GM19438 (cell line): ENCODE results near the gene TMEM53.

Experiments
- ATAC-seq: cut with Tn5 transposase; IDR thresholded peaks from one replicate; pipeline ENCODE4 v1.9.1; 2021; ENCODE audit warnings: low read depth; ENCODE audit not compliant: unreplicated experiment

Gene TMEM53

DNA sequence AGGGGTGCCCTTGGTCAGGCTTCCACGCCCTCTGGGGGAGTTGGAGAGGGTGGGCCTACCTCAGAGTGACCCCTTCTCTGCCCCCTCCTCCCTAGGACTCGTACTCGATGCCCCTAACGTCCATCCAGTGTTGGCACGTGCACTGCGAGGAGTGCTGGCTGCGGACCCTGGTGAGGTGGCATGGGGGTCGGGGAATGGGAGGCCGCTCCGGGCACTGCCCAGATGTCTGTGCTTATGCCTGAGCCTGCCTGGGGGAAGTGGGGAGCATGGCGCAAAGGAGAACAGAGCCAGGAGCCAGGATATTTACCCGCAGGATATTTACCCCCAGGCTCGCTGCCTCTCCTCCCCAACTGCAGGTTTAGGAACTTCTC, 24.5 kb downstream of the TMEM53 start:
- ATAC-seq = no peak

DNA sequence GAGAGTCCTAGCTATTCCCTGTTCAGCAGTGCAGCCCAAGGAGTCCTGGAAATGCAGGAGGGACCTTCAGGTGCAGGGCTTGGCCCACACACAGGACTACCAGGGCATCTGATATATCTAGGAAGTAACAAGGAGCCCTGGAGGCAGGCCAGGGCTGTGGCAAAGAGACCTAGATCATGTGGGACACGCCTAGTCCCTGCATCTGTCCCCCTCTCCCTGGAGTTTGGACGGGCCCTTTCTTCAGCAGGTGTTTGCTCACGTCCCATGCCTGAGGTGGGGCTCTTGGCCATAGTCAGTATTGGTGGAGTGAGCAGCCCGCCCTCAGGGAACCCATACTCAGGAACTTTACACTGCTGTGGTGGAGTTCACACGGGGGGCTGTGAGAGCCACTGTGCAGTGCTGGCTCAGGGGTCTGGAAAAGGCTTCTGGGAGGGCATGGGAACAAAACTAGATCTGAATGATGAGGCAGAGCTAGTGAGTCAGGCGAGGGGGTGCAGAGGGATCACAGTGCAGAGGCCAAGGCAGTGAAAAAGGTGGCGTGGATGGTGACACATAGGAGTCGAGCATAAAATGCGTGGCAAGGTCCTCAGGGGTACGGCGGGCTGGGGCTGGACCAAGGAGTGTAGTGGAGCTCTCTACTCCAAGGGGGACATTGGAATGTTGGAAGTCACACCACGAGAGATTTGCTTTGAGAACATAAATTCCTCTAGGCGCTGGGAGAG, 25.6 kb downstream of the TMEM53 start:
- no peak for ATAC-seq

DNA sequence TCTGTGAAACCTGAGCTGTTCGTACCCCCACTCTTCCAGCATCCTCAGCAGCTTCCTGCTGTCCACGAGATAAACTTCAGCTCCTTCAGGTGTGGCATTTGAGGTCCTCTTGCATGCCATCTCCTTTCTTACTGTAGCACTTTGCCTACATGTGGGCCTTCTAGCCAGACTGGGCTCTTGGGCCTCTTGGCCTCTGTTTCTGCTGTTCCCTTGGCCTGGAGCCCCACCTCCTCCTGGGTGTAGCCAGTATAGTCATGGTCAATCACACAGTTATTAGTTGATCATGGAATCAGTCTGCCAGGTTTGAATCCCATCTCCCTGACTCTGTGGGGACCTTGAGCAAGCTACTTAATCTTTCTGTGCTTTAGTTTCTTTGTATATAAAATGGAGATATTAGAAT, 26.4 kb downstream of the TMEM53 start:
- no peak for ATAC-seq

DNA sequence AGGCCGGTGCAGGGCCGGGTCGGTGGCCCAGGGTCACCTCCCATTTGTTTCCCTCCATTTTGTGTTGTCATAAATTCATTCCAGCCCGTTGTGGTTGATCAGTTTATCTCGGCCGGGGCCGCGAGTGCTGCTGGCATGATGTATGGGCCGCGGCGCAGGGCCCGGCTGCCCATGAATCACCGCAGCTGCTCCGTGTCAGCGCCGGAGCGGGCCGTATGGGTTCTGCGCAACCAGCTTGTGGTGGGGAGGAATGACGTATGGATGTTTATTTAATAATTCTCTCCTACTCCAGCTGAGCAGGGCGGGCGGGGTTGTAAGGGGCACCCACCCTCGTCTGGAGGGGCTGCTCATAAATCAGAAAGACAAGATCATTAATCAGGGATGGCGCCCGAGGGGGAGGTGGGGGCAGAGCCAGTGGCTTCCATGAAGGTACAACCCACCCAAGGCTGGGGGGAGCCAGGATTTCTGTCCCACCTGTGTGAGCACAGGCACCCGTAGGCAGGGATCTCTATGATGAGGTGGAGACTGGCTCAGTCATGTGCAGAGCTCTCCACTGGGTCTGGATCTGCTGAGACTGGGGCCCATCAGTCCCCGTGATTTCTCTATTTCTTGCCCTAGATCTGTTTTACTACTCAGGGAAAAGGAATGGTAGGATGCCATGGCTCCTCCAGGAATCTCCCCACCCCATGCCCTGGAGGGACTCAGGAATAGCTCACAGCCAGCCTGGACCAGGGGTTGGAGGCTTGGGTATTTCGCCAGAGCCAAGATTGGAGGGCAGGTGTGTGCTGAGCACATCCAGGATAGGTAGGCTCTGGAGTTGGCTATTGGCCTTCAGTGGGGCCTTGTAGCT, 27.8 kb downstream of the TMEM53 start:
- ATAC-seq = no peak

DNA sequence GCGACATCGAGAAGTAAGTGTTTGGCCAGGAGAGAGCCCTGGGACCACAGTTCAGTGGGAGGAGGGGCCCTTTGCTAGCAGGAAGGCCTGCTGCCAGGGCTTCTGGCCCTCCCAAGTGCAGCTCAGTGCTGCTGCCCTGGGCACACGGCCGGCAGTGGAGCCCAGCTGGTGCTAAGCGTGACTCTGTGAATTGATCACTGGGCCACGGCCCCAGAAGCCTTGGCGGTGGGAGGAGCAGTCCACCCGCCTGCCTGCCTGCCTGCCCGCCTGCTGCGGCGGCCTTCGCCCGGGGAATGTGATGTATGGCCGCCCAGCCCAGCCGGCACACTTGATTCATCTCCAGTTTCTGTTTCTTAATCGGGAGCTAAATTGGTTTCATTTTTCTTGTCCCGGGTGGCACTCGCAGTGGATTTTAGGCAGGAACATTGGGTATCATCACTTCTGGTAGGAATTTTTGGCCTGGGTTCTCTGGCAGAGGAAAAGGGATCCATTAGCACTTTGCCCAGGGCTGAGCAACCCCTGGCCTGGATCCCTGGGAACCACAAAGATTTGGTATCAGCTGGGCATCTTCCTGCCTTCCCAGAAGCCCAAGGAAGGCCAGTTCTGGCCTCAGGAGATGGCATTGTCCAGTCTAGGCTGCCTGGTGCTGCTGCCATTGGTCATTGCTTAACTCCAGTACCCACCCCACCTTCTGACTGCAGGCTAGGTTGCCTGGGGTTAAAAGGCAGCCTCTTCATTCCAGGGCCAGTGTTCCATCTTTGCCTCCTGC, 28.6 kb downstream of the TMEM53 start:
- ATAC-seq = no peak

DNA sequence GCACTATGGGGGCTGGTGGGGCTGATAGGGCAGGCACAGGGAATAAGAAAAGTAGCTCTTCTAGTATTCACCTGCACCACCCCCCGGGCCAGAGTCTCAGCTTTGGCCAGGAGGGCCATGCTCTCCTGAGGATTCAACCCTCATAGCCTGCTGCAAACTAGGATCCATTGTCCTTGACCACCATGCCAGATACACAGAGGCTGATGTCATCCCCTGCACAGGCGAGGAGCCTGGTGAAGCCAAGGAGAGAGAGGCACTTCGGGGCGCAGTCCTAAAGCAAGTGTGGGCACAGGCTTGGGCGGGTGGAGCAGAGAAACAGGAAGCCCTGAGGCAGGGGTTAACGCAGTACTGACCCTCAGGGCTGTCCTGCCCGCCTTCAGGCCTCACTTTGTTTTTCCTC, 29.5 kb downstream of the TMEM53 start:
- no peak for ATAC-seq

DNA sequence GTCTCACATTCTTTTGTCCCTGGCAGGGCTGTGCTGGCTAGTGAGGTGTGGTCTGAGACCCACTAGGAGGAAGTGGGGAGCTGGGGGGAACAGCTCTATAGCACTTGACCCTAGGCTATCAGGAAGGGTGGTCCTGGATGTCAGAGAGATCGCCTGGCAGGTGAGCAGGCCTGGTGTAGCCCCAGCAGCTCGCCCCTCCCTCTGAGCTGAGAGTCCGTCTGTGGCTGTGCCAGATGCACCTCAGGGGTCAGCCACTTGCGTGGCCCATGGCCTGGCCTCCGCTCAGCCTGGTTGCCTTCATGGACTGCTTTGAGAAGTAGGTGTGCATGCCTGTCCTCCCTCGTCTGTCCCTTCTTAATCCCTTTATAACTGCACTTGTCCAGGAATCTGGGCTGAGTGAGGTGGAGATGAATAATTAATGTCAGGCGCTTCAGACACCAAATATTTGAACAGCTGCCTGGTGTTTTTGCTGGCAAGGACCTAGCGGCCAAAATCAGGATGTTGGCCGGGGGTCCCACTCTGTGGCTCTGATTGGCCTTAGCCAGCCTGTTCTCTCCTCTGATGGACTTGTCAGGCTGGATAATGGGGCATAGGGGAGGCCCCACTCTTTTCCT, 30.5 kb downstream of the TMEM53 start:
- ATAC-seq = no peak

DNA sequence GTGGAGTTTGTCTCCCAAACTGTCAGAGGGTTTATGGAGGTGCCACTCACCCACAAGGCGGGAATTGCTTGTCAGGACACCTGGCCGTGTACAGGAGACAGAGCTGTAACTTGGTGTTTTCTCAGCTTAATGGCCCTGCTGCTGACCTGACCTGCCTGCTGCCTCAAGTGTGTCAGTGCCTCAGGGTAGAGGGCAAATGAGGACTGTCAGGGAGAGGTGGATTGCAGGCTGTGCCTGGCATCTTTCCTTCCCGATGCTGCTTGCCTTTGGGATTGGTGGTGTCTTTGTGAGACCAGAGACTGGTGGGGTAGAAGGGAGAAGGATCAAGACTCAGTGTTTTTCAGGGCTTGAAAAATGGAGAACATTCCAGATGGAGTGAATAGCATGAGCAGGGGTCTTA, 31.4 kb downstream of the TMEM53 start:
- ATAC-seq = no peak

DNA sequence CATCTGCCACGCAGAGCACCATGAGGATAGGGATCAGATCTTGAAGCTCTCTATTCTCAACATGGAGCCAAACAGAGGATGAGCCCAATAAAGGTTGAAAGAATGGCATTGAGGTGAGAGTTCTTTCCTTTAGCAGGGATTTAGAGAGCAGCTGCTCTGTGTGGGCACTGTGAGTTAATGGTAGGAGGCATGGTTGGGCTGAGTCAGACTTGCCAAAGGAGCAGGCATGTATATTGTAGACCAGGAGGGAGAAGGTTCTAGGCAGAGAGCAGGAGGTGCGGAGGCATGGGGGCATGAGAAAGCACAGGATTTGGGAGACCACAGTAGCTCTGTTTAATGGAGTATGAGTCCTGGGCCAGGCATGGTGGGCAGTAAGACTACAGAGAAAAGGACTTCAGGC, 32.0 kb downstream of the TMEM53 start:
- no peak for ATAC-seq

DNA sequence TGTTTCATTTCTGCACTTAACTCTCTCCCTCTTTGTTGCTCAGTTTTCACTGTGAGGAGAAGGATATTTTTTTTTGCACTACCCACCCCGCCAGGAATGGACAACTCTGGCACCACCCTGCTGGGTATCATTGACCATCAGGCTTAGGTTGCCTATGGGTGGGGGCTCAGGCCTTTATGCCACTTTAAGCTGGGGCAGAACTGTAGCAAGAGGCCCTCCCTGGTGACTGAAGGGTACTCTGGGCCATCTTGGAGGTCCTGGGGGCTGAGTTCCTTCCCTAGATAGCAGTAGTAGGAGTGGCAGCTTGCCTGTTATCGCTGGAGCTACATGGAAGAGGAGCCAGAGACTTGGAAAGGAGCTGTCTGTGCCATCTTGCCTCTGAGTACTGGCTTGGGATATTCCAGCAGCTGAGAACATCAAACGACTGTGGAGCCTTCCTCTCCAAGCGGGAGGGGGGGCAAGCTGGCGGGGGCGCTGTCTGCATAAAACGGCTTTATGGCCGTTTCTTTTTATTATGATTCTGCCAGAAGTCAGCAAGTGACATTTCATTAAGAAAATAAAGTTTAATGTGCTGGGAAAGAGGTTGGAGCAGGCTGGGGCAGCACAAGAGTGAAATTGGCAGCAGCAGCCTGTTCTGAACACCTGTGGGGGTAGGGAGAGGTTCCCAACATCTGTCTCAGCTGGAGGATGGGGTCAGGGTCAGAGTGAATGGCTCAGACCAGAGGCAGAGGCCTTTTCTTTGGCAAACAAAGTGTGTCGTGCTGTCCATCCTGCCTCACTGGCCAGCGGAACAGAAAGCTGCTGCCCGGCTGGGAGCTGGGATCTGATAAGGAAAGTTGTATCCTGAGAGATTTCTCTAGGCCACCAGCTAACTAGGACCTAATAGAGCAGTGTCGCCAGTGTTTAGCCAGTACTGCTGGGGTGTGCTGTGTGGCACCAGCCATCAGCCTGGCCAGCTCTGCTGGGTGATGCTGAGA, 32.9 kb downstream of the TMEM53 start:
- no peak for ATAC-seq

DNA sequence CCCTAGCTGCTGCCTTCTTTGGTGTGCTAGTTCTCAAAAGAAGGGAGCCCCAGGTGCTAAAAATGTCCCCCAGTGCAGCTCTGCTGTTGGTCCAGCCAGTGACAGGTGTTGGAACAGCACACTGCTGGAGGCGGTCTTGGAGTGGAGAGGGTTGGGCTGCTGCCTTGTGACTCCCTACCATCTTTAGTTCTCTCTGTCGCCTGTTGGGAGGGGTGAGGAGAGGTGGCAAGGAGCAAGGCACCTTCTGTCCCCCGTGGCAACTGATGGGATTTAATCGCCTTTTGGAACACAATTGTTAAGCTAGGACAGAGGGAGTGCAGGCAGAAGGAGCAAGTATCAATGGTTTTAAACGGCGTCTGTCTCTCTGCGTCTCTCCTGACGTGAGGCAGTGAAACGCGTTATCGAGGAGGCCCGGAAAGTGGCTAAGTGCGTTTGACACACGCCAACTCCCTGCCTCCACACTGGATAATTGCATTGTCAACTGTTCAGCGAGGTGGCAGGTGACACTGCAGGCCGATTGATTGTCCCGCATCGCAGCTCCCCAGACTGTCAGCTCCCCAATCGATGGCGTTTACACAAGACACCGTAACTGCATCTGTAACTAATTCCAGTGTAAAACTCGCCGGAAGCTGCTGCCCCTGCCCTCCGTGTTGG, 34.0 kb downstream of the TMEM53 start:
- ATAC-seq = no peak

DNA sequence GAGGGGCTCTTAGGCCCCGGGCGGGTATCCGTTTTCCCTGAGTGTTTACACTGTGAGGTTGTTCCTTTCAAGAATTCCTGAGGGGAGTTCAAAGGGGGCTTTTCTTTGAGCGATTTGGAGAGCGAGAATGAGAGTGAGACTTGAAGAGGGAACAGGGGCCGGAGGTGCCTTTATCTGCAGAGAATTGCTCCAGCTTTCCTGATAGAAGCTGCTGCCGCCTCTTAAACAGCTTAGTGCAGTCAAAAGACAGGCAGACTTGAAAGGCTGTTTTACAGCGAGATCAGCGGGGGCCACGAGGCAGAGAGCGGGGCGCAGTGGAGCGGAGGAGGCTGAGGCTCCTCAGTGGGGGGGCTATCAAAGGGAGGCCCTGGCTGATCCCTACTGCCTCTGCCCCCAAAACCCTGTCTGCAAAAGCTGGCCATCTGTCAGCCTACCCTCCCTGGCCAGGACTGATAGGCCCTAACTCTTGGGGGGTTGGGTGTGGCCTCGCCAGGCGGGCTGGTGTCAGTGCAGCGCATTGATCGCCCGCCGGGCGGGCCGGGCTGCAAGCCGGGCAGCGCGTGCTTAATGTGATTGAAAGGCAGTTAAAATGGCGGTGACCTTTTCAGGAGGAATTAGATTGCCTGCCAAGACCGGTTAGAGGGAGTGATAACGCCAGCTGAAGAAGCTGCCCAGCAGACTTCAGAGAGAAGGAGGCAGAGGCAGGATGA, 36.4 kb downstream of the TMEM53 start:
- no peak for ATAC-seq

DNA sequence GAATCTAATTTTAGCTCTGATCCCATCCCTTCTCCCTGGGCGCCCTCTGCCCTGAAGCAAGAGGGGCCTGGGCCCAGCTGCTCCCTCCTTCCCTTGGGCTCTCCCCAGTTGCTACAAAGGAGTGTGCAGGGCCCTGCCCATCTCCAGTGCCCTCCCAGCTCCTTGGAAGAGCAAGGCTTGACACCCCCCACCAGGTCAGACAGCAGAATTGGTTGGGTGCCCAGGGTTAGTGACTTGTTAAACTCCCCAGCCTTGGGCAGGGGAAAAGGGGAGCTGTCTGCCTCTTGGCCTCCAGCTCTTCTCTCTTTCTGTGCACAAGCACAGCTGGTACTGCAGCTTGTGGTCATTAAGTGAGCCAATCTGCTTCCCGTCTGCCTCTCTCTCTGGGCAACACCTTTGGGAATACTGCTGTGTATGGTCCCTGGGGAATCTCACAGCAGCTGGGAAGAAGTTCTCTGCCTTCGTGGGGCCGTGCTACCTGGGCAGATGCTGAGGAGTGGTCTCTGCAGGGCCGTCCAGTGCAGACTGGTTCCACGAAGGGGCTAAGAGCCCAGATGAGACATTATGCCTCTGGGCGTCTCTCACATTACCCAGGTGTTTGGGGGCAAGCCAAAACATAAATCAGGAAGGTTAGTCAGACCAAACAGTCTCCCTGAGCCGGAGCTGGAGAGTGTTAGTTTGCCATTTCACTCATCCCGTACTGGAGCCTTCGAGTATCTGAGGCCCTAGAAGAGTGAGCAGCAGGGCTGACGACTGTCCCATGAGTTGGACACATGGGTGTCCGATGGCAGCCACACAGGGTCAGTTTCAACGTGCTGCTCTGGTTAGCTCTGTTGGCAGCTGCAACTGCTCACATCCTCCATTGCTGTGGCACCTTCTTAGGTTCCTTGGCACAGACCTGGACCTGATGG, 37.3 kb downstream of the TMEM53 start:
- ATAC-seq = no peak

DNA sequence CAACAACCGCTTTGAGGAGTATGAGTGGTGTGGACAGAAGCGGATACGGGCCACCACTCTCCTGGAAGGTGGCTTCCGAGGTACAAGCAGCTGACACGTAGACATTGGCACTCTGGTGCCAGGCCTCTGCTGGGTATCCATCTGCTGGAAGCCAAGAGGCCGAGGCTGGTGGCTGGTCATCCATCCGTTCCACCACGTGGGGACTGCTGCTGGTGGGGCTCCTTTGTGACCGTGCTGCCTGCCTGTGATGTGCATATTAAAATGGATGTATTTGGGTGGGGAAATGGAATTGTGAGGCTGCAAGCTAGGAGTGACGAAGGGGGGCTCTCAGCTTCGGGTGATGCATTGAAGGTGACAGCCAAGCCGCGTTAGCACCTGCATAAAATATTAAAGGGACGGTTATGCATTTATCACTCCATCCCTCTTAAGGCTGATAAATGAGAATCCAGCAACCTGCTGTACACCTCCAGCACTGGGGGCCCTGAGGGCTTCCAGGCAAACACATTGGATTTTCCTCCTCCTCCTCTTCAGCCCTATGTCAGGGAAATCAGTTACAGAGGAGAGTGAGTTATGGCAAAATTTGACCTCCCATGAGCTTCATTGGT, 38.1 kb downstream of the TMEM53 start:
- ATAC-seq = no peak

DNA sequence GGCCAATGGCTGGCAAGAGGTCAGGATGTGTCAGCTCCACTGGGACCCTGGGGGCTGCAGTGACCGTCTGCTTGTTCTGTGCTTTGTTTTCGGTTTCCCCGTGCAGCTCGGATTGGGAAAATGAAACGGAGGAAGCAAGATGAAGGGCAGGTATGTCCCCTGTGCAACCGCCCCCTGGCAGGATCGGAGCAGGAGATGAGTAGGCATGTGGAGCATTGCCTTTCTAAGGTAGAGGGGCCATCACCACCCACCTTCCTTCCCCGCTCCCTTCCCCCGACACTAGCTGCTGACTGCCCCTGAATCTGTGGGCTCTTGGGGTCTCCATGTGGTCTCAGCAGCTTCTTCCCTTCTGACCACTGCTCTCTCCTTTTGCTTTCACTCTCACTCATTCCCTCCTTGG, 38.8 kb downstream of the TMEM53 start:
- ATAC-seq = no peak

DNA sequence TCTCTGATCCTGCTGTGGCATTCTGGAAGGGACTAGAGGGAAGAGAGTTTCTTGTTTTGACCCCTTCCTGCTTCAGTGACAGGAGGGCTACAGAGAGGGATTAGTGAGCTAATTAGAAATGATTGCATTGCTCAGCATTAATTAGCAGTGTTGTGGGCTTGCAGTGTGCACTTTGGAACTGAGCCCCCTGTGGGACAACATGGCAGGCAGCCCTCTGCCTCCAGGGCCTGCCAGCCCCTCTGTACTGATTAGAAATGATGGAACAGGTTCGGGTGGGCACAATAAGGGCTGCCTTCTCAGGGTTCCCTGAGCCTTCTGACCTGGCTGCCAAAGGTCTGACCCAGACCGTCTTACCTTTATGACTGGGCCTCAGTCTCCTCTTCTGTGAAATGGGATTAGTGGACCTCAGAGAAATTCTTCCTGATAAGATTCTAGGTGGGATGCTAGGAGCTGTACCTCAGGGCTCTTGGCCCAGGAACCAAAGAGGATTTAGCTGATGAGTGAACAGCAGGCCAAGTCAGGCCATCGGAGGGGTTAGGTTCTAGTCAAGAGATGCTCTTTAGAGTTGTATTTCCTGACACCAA, 39.6 kb downstream of the TMEM53 start:
- no peak for ATAC-seq

DNA sequence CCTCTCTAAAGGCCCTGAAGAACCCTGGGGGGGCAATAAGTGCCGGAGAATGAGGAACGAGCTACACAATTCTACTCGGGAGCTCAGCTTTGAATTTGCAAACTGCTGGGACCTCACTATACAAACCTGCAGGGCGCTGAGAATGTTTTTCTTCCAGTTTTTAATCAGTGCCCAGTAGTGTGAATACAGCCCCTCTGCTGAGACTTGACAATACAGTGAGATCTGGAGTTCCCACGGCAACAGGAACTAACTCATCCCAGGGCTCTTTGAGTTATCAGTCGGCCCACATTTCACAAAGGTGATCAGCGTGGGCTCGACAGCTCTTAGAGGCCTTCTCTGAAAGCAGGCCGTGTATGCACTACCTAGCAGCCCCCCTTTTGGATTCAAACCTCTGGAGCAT, 41.7 kb downstream of the TMEM53 start:
- no peak for ATAC-seq
